ENCODE data around the gene UMAD1.

DNA sequence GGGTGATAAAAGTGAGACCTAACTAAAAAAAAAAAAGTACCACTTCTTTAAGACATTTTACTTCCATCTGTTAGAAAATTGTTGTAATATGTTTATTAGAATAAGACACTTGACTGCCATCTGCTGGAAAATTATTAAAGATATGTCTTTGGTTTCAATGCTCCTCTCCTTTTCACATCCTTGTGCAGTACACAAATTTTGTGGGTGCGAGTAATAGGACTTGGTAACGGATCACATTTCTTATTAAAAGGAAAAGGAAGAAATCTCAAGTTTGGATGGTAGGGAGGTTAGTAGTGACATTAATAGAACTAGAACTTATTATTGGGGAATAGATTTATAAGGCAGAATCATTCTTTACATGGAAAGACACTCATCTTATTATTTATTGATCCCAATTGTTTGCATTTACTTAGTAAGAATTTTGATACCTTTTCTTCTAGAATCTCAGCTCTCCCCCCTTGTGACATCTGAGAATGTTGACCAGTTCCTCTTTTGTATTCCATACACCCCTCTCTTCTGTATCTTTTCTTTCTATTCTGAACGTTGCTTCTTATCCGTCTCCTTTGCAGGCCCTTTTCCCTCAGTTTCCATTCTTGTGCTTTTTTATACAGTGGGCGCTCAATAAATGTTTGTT lies 120.9 kb downstream of the UMAD1 start:
- TF ChIP-seq, protein P1, sequence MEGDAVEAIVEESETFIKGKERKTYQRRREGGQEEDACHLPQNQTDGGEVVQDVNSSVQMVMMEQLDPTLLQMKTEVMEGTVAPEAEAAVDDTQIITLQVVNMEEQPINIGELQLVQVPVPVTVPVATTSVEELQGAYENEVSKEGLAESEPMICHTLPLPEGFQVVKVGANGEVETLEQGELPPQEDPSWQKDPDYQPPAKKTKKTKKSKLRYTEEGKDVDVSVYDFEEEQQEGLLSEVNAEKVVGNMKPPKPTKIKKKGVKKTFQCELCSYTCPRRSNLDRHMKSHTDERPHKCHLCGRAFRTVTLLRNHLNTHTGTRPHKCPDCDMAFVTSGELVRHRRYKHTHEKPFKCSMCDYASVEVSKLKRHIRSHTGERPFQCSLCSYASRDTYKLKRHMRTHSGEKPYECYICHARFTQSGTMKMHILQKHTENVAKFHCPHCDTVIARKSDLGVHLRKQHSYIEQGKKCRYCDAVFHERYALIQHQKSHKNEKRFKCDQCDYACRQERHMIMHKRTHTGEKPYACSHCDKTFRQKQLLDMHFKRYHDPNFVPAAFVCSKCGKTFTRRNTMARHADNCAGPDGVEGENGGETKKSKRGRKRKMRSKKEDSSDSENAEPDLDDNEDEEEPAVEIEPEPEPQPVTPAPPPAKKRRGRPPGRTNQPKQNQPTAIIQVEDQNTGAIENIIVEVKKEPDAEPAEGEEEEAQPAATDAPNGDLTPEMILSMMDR (IDR thresholded peaks at IDR 0.05): peak; percentile 76
- no peak for TF ChIP-seq ZFX (IDR thresholded peaks at IDR 0.05; ENCODE audit: borderline replicate concordance)

Data from 22Rv1 (cell line).